Spleen (tissue), 7 donors: Measurements from ENCODE around the gene SLC35B1.
A peak's percentile ranks its signal among the peaks of the same experiment; 100 is the strongest.

ENCODE experiments used
- CTCF ChIP-seq, 11 experiments: fragments of 200-600 bp in 7 of 11; fragments of 450-650 bp in 4 of 11; sonication (generic) in 4 of 11; IDR thresholded peaks in 8 of 11; conservative IDR thresholded peaks in 3 of 11; 1 replicate in 7 of 11; 2 replicates in 4 of 11; pipeline versions ENCODE4 v1.4.0 to v1.8.0; 2016 to 2021; ENCODE audit warnings: antibody characterized with exemption in 11 of 11, inconsistent platforms in 4 of 11, mild to moderate bottlenecking in 1 of 11
- POLR2A ChIP-seq, 3 donors: fragments of 450-650 bp; IDR thresholded peaks; one replicate each; pipeline ENCODE4 v1.5.1; 2017; ENCODE audit warnings: antibody characterized with exemption in 3 of 3, mild to moderate bottlenecking in 1 of 3
- POLR2AphosphoS5 ChIP-seq, 3 donors: sonication (generic); formaldehyde crosslinking; IDR thresholded peaks; one replicate each; pipeline ENCODE4 v1.5.1; 2017; ENCODE audit warnings: antibody characterized with exemption in 3 of 3
- donor health status: DM: no; HTN: no; CAD: no; lungs with moderate emphysema.
- donor health status: DM: no; HTN: no; CAD: no.
- donor health status: DM: no; HTN: no; CAD: no.

GRCh38 chr17:49694847-49695697 lies 12.7 kb downstream of the SLC35B1 start:
- TF ChIP-seq CTCF (IDR thresholded peaks at IDR 0.05 in 8 of 11, conservative IDR thresholded peaks at IDR 0.05 in 3 of 11) (peak; percentile 84 to 96 (median 94)), POLR2A (IDR thresholded peaks at IDR 0.05) (no peak), POLR2AphosphoS5 (IDR thresholded peaks at IDR 0.05) (no peak)
